B cell (primary cell): ENCODE measurements around the gene MOBP.

Experiments used
- CTCF ChIP-seq: fragments of 200-600 bp; IDR thresholded peaks from one replicate; pipeline ENCODE4 v1.8.0; 2022; ENCODE audit warnings: antibody characterized with exemption, mild to moderate bottlenecking
- EZH2 ChIP-seq: IDR thresholded peaks from 2 replicates; pipeline ENCODE4 v1.6.1; 2012; ENCODE audit warnings: borderline replicate concordance, low read depth, mild to moderate bottlenecking, moderate library complexity, low read length; ENCODE audit not compliant: insufficient read depth, poor library complexity, severe bottlenecking

- TF ChIP-seq EZH2 (no peak), CTCF (no peak)
Observed at GRCh38 chr3:39541442-39541841, 74.0 kb downstream of the MOBP start.
